GM12878 (cell line): Measurements from ENCODE around the gene CCDC85B. TPM values are rescaled to one million over a fixed set of nuclear protein-coding genes. Genes with fewer than 3 reads are reported as not detected.

ENCODE experiments used
- CHD2 ChIP-seq: IDR thresholded peaks from 2 replicates; pipeline ENCODE4 v1.6.1; 2011; ENCODE audit warnings: low read depth, low read length, improper control_type of control experiment, borderline replicate concordance
- HSF1 ChIP-seq: fragments of 150-350 bp; IDR thresholded peaks from 2 replicates; pipeline ENCODE4 v1.6.1; 2014; ENCODE audit warnings: mild to moderate bottlenecking, low read depth, low read length
- RCOR1 ChIP-seq: conservative IDR thresholded peaks from 2 replicates; pipeline ENCODE4 v1.6.1; 2012; ENCODE audit warnings: low read depth, low read length, improper control_type of control experiment
- ZNF687 ChIP-seq: fragments of 450-650 bp; IDR thresholded peaks from 2 replicates; pipeline ENCODE4 v1.6.1; 2017; ENCODE audit warnings: mild to moderate bottlenecking, moderate library complexity
- polyA plus RNA-seq, 11 experiments: library from polyadenylated mRNA; depleted of rRNA in 4 of 11; unstranded in 6 of 11; stranded (reverse) in 5 of 11; fragments of >200 nt; fragmentation: Nextera tagmentation in 4 of 11; fragmentation: Illumina TruSeq in 1 of 11; extraction: Ambion mirVana in 4 of 11; extraction: Trizol in 1 of 11; gene quantifications; 1 replicate in 1 of 11; 2 replicates in 10 of 11; pipeline versions ENCODE4 v1.2.1 to v1.2.3, GENCODE V29; 2011 to 2016; ENCODE audit warnings: inconsistent platforms in 2 of 11, missing spikeins in 2 of 11, low read depth in 1 of 11
- total RNA-seq, 4 experiments: library from RNA; depleted of rRNA in 3 of 4; stranded (reverse); fragments of >200 nt in 3 of 4; fragmentation: Illumina TruSeq in 1 of 4; extraction: Trizol in 1 of 4; gene quantifications; 2 replicates each; pipeline versions ENCODE4 v1.2.1 to v1.2.3, GENCODE V29; 2013 to 2021
- TF ChIP-seq, protein P1 (sequence below): IDR thresholded peaks from 2 replicates; pipeline ENCODE4 v1.6.1; 2011; ENCODE audit warnings: mild to moderate bottlenecking, low read depth, low read length, moderate library complexity; ENCODE audit not compliant: insufficient replicate concordance

CCDC85B gene
- total and polyA plus RNA-seq, 10 of the 15 experiments (the other 5 are each of a cell fraction or from before 2014, with no cell fraction given), result 0.32 to 114 (median 49.5) TPM

GRCh38 chr11:65861533-65862183, 28.8 kb upstream of the CCDC85B start (continued):
- no peak for TF ChIP-seq ZNF687
- TF ChIP-seq, protein P1, sequence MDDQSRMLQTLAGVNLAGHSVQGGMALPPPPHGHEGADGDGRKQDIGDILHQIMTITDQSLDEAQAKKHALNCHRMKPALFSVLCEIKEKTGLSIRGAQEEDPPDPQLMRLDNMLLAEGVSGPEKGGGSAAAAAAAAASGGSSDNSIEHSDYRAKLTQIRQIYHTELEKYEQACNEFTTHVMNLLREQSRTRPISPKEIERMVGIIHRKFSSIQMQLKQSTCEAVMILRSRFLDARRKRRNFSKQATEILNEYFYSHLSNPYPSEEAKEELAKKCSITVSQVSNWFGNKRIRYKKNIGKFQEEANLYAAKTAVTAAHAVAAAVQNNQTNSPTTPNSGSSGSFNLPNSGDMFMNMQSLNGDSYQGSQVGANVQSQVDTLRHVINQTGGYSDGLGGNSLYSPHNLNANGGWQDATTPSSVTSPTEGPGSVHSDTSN, result no peak
- TF ChIP-seq HSF1, result no peak
- TF ChIP-seq CHD2, result no peak
- TF ChIP-seq RCOR1, result no peak
